Measurements from ENCODE around the gene CBX3. TPM values are rescaled to one million over a fixed set of nuclear protein-coding genes. Genes with fewer than 3 reads are reported as not detected.
"Not testable (repeated sequence)": the region's sequence is repeated elsewhere in the genome, so short reads cannot be mapped to it uniquely, and the experiment has no call there.

Gene CBX3
- 172 TPM for polyA plus RNA-seq (2012; ENCODE audit: low read depth, missing spikeins)

DNA sequence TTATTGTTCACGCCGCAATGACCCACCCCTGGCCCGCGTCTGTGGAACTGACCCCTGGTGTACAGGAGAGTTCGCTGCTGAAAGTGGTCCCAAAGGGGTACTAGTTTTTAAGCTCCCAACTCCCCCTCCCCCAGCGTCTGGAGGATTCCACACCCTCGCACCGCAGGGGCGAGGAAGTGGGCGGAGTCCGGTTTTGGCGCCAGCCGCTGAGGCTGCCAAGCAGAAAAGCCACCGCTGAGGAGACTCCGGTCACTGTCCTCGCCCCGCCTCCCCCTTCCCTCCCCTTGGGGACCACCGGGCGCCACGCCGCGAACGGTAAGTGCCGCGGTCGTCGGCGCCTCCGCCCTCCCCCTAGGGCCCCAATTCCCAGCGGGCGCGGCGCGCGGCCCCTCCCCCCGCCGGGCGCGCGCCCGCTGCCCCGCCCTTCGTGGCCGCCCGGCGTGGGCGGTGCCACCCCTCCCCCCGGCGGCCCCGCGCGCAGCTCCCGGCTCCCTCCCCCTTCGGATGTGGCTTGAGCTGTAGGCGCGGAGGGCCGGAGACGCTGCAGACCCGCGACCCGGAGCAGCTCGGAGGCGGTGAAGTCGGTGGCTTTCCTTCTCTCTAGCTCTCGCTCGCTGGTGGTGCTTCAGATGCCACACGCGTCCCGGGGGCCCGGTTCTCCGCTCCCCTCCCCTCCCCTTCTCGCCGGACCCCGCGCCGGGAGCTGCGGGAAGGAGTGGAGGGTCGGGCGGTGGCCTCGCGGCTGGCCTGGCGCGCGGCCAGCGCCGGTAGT lies at the start of gene CBX3:
Gene CBX3 (plus strand): TSS at position 499 of the 772 bp plus-strand sequence. CDS start 1,254 bp downstream, outside the sequence.
- TF ChIP-seq TAF1 (IDR thresholded peaks at IDR 0.05; ENCODE audit: low read depth, low read length) (peak; percentile 84), POLR2AphosphoS5 (IDR thresholded peaks at IDR 0.05; ENCODE audit: low read depth, low read length) (peak; percentile 95), PAX5 (IDR thresholded peaks at IDR 0.05; ENCODE audit: insufficient read depth, low read length, severe bottlenecking) (no peak), POU2F2 (IDR thresholded peaks at IDR 0.05; ENCODE audit: low read depth, low read length) (peak; percentile 50; the same call in 1 of the 2 replicates), POLR2A (IDR thresholded peaks at IDR 0.05; ENCODE audit: low read depth, low read length) (peak; percentile 86), SPI1 (IDR thresholded peaks at IDR 0.05; ENCODE audit: low read depth, low read length) (no peak)
- DNase-seq (ENCODE audit: insufficient read length, low spot score) (peak; percentile 63), FAIRE-seq (no peak)

DNA sequence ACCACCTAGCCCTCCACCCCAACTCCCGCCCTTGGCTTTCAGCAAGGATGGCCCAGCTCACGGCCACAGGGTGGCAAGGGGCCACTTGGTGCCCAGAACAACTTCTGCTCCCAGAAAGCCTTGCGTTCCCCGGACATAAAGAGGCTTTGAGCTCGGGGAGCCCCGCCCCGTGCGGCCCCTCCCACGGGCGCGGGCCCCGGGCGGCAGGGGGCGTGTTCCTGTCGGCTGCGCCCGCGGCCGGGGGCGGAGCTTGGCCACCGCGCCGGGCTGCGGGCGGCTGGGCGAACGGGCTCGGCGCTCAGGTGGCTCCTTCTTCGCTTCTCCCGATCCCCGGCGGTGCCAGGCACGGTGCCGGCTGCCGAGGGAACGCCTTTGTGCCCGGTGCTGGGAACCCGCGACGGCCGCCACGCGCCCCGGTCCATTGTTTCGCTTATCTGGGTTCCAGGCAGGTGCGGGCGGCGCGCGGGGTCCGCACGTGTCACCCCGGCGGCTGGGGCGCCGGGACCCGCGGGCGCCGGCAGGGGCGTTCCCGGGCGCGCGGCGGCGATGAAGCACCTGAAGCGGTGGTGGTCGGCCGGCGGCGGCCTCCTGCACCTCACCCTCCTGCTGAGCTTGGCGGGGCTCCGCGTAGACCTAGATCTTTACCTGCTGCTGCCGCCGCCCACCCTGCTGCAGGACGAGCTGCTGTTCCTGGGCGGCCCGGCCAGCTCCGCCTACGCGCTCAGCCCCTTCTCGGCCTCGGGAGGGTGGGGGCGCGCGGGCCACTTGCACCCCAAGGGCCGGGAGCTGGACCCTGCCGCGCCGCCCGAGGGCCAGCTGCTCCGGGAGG lies 49.4 kb upstream of the CBX3 start, which contains the start of gene NFE2L3:
Gene NFE2L3 (plus strand): TSS at position 246 of the 829 bp plus-strand sequence. CDS start 301 bp downstream, at position 547.
- no peak; the same call in 1 of the 2 replicates for TF ChIP-seq POLR2AphosphoS5 (IDR thresholded peaks at IDR 0.05; ENCODE audit: low read depth, low read length)
- TF ChIP-seq SPI1 (IDR thresholded peaks at IDR 0.05; ENCODE audit: low read depth, low read length) = no peak
- peak; percentile 38; the same call in 1 of the 2 replicates for TF ChIP-seq POLR2A (IDR thresholded peaks at IDR 0.05; ENCODE audit: low read depth, low read length)
- TF ChIP-seq TAF1 (IDR thresholded peaks at IDR 0.05; ENCODE audit: low read depth, low read length) = no peak
- no peak for TF ChIP-seq POU2F2 (IDR thresholded peaks at IDR 0.05; ENCODE audit: low read depth, low read length)
- peak; percentile 29 for TF ChIP-seq PAX5 (IDR thresholded peaks at IDR 0.05; ENCODE audit: insufficient read depth, low read length, severe bottlenecking)
- DNase-seq (ENCODE audit: insufficient read length, low spot score) = peak; percentile 79
- peak; percentile 91 for FAIRE-seq

DNA sequence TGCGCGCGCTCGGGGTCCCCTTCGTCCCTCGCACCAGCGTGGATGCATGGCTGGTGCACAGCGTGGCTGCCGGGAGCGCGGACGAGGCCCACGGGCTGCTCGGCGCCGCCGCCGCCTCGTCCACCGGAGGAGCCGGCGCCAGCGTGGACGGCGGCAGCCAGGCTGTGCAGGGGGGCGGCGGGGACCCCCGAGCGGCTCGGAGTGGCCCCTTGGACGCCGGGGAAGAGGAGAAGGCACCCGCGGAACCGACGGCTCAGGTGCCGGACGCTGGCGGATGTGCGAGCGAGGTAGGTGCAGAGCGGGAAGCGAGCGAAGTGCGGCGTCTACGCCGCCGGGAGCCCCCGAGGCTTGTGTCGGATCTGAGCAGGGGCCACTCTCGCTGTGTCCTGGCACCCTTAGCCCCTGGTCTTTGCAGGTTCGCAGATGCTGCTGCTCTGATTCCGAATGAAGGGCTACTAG lies 48.7 kb upstream of the CBX3 start:
- not testable (repeated sequence) for DNase-seq (ENCODE audit: insufficient read length, low spot score)
- peak; percentile 16 for FAIRE-seq

DNA sequence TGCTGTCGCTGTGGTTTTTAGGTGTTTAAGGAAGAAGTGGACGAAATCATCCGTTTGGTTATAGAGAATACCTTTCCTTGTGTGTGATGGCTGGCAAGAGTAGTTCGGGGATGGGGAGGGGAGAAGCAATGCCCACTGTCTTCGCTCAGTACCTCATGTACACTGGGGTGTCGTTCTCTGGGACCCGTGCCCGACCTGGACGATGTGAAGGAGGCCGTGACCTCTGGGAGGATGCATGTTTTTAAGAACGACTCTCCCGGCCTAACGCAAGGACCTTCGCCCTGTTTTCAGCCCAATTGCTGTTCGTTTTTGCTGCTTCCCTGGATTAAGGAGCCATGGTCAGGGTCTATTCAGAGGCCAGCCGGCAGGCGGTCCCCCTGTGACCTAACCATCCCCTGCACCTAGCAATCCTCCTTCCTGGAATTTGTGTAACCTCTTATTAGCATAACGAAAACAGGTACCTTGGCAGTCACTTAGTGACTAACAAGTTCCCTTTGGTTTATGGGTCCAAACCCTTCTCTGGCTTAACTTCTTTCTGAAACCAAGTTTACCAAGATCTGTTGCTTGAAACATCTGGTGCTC lies 48.2 kb upstream of the CBX3 start:
- TF ChIP-seq PAX5 (IDR thresholded peaks at IDR 0.05; ENCODE audit: insufficient read depth, low read length, severe bottlenecking) = no peak
- TF ChIP-seq POLR2A (IDR thresholded peaks at IDR 0.05; ENCODE audit: low read depth, low read length) = no peak
- no peak for TF ChIP-seq SPI1 (IDR thresholded peaks at IDR 0.05; ENCODE audit: low read depth, low read length)
- TF ChIP-seq POU2F2 (IDR thresholded peaks at IDR 0.05; ENCODE audit: low read depth, low read length) = 0 out of 2 replicates have a peak, but pooled peaks have one; percentile 32
- FAIRE-seq = peak; percentile 47
- DNase-seq (ENCODE audit: insufficient read length, low spot score) = no peak

DNA sequence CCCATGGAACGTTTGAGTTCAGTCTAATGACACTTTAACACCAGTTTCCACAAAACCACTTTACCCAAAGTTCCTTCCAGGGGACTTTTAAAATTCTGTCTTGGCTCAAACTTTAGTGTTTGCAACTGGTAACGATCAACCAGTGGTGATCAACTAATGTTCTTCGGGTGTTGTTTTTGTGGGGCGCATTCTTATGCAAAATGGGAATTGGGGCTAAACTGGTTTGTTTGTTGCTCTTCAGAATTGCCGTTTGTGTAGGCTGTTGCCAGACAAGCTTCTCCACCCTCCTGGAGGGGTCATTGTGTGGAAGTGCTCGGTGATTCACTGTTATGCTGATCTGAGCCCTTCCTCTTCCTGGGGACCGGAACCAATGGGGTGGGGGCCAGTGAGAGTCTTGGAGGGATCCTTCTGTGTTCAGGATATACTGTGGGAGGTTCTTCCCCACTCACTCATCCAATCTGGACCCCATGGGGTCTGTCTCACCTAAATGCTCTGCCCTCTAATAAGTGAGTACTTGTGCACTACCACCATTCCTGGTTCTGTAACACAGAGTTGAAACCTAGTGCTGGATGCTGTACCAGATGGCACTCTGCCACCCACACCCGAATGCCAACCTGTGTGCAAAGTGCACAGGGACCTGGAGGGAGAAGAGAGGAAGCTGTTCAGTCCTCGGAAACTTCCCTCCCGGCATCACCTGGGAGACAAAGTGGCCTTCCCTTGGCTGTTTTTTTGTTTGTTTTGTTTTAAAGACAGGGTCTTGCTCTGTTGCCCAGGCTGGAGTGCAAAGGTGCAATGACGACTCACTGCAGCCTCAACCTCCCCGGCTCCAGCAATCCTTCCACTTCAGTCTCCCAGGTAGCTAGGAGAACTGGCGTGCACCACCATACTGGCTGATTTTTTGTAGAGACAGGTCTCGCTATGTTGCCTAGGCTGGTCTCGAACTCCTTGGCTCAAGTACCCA lies 47.4 kb upstream of the CBX3 start:
- peak; percentile 21; the same call in 1 of the 2 replicates for TF ChIP-seq POLR2A (IDR thresholded peaks at IDR 0.05; ENCODE audit: low read depth, low read length)
- TF ChIP-seq POU2F2 (IDR thresholded peaks at IDR 0.05; ENCODE audit: low read depth, low read length) = no peak
- TF ChIP-seq SPI1 (IDR thresholded peaks at IDR 0.05; ENCODE audit: low read depth, low read length) = peak; percentile 30; the same call in 1 of the 2 replicates
- TF ChIP-seq POLR2AphosphoS5 (IDR thresholded peaks at IDR 0.05; ENCODE audit: low read depth, low read length) = no peak; the same call in 1 of the 2 replicates
- FAIRE-seq (no peak), DNase-seq (ENCODE audit: insufficient read length, low spot score) (no peak)

DNA sequence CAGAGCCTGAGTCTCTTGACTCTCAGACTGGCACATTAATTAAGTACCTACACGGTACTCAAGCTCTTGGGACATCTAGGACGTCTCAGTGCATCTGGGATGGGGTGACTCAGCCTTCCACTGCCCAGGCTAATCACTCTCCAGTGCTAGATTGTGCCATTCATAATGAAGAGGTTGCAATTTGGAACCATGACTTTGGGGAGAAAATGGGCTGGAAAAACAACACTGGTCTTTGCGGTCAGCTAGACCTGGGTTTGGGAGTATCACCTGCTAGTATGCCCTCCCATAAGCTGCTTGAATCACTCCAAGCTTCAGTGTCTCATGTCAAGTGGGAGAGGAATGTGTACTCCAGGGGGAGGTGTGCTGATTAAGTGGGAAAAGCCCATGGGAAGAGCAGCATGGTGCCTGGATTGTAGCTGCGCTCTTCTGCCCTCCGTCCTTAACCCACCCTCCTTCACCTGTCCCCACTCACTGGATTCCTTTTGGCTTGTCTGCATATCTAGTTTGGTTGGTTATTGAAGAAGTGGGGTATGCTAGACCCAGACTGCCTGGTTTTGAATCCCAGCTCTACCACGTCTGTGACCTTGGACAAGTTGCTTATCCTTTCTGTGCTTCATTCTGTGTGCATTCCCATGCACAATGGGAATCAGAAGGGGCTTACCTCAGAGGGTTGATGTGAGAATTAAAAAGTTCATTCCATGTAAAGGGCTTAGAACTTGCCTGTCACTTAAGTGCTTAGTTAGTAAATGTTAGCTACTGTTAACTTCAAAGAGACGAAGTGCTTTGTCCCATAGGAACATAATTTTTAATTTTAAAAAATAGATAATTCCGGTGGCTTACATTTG lies 45.8 kb upstream of the CBX3 start:
- no peak for FAIRE-seq
- no peak for DNase-seq (ENCODE audit: insufficient read length, low spot score)

DNA sequence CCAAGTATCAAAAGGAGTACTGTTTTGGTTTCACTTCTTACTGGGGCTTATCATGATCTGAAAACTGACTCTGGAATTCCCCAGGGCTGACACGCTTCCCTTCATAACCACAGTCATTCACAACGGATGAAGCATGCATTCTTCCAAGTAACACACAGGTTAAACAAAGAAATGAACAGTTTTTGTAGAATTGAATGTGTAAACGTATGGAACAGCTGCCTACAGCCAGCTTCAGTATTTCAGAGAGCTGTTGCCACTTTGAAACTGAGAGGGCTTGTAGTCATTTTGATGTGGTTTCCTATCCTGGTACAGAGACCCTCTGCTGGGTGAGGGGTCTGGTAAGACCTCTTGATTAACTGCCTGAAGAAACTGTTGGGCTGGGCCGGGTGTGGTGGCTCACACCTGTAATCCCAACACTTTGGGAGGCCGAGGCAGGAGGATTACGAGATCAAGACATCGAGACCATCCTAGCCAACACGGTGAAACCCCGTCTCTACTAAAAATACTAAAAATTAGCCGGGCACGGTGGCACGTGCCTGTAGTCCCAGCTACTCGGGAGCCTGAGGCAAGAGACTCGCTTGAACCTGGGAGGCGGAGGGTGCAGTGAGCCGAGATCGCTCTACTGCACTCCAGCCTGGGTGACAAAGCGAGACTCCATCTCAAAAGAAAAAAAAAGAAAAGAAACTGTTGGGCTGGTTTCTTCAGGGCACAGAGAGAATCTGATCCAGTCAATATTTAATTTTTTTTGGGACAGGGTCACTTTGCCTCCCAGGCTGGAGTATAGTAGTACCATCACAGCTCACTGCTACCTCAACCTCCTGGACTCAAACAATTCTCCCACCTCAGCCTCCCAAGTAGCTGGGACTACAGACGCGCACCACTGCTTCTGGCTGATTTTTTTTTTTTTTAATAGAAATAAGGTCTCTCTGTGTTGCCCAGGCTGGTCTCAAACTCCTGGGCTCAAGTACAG lies 44.8 kb upstream of the CBX3 start:
- FAIRE-seq (peak; percentile 64), DNase-seq (ENCODE audit: insufficient read length, low spot score) (no peak)

More for the DNA sequence above, 45.8 kb upstream of the CBX3 start:
- TF ChIP-seq TAF1 (IDR thresholded peaks at IDR 0.05; ENCODE audit: low read depth, low read length) = no peak
- no peak for TF ChIP-seq POLR2A (IDR thresholded peaks at IDR 0.05; ENCODE audit: low read depth, low read length)
- TF ChIP-seq POU2F2 (IDR thresholded peaks at IDR 0.05; ENCODE audit: low read depth, low read length) = no peak; the same call in 1 of the 2 replicates
- no peak for TF ChIP-seq PAX5 (IDR thresholded peaks at IDR 0.05; ENCODE audit: insufficient read depth, low read length, severe bottlenecking)
- no peak for TF ChIP-seq POLR2AphosphoS5 (IDR thresholded peaks at IDR 0.05; ENCODE audit: low read depth, low read length)
- TF ChIP-seq SPI1 (IDR thresholded peaks at IDR 0.05; ENCODE audit: low read depth, low read length) = no peak

More for the DNA sequence above, 44.8 kb upstream of the CBX3 start:
- TF ChIP-seq PAX5 (IDR thresholded peaks at IDR 0.05; ENCODE audit: insufficient read depth, low read length, severe bottlenecking) = peak; percentile 28
- no peak for TF ChIP-seq POU2F2 (IDR thresholded peaks at IDR 0.05; ENCODE audit: low read depth, low read length)
- no peak for TF ChIP-seq TAF1 (IDR thresholded peaks at IDR 0.05; ENCODE audit: low read depth, low read length)
- TF ChIP-seq SPI1 (IDR thresholded peaks at IDR 0.05; ENCODE audit: low read depth, low read length) = peak; percentile 68
- TF ChIP-seq POLR2AphosphoS5 (IDR thresholded peaks at IDR 0.05; ENCODE audit: low read depth, low read length) = no peak
- peak; percentile 57 for TF ChIP-seq POLR2A (IDR thresholded peaks at IDR 0.05; ENCODE audit: low read depth, low read length)
